NCI-H446 (cell line): ENCODE data around the gene ZFP82.

Experiments used
- DNase-seq, 2 experiments: peaks; one replicate each; lab custom pipeline; 2025; lab: John Stamatoyannopoulos, UW

ZFP82 gene

GRCh38 chr19:36418287-36419001 lies at the start of gene ZFP82:
ZFP82 (minus strand) TSS chr19:36418644; CDS start chr19:36409789, 8,855 bp downstream.
- DNase-seq: peak; percentile 55 to 87

GRCh38 chr19:36460046-36460445 lies 41.6 kb upstream of the ZFP82 start:
- no peak for DNase-seq

DNA sequence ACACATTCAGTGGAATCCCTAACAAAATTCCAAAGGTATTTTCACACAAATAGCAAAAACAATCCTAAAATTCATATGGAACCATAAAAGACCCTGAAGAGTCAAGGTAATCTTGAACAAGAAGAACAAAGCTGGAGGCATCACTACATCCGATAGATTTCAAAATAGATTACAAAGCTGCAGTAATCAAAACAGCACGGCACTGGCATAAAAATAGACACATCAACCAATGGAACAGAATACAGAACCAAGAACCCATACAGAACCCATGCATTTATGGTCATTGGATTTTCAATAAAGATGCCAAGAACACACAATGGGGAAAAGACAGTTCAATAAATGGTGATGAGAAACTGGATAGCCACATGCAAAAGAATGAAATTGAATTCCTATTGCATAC lies 38.4 kb upstream of the ZFP82 start:
- DNase-seq: no peak

- DNase-seq: no peak
Observed at GRCh38 chr19:36449059-36449670, 30.7 kb upstream of the ZFP82 start.

- no peak for DNase-seq
Observed at GRCh38 chr19:36441339-36441738, 22.9 kb upstream of the ZFP82 start.

DNA sequence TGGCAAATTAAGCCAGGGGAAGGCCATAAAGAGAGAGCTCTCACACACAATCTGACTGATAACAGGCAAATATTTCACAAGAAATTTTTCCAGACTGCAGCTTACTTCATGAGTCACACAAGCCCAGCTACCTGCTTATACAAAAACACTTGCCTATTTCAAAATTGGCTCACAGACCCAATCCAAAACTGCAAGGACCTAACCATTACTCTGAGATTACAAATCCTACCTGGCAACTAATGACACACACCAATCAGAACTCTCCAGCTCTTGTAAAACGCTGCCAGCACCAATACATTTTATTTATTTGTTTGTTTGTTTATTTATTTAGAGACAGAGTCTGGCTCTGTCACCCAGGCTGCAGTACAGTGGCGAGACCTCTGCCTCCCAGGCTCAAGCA lies 18.1 kb upstream of the ZFP82 start:
- no peak for DNase-seq

GRCh38 chr19:36423925-36424324 lies 5.5 kb upstream of the ZFP82 start:
- DNase-seq: no peak

DNA sequence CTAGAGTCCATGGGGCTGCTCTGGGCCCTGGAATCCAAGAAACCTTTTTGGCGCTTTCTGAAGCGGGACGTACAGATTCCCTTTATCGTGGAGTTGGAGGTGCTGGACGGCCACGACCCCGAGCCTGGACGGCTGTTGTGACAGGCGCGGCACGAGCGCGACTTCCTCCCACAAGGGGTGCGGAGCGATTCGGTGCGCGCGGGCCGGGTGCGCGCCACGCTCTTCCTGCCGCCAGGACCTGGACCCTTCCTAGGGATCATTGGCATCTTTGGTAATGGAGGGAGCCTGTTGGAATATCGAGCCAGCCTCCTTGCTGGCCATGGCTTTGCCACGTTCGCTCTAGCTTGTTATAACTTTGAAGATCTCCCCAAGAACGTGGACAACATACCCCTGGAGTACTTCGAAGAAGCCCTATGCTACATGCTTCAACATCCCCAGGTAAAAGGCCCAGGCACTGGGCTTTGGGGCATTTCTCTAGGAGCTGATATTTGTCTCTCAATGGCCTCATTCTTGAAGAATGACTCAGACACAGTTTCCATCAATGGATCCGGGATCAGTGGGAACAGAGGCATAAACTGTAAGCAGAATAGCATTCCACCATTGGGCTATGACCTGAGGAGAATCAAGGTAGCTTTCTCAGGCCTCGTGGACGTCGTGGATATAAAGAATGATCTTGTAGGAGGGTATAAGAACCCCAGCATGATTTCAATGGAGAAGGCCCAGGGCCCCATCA lies 3.5 kb upstream of the ZFP82 start:
- DNase-seq: no peak

GRCh38 chr19:36420961-36421748 lies 2.7 kb upstream of the ZFP82 start:
- DNase-seq: no peak

- DNase-seq: no peak
Observed at GRCh38 chr19:36417752-36418286, 625 bp downstream of the ZFP82 start.

DNA sequence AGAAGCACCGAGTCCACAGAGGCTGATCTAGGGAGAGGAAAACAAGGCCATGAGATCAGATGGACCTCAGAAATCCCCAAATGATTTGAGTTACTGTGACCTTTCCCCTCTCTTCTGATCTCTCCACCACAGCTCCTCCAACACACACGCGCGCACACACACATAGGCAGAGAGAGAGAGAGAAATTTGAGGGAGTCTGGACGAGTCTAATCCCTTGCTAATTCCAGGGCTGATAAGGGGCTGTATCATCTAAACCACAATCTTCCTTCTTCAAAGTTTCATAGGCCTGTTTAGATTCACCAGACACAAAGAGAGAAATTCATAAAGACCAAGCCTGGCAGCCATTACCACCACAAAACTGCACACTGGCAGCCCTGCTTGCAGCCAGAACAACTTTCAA lies 8.6 kb downstream of the ZFP82 start:
- DNase-seq: no peak

- DNase-seq: no peak
Observed at GRCh38 chr19:36408101-36408500, 10.3 kb downstream of the ZFP82 start.

DNA sequence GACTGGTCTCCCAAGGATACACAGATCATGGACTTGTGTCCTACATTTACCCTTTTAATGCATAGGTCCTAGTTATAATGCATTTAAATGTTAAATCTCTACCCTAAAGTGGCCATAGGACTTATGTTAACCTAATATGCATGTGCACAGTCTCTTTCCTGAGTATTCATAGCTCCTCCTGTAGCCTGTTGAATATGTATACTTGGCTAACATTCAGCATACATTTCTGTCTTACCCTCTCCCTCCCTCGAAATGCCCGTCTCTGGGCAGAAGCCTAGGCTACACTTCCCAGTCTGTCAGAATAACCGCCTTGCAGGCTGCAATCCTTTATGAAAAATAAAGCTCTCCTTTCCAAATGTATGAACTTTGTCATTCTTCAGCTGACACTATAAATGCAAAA lies 13.9 kb downstream of the ZFP82 start:
- DNase-seq: no peak

- DNase-seq: no peak
Observed at GRCh38 chr19:36401475-36401874, 17.0 kb downstream of the ZFP82 start.

DNA sequence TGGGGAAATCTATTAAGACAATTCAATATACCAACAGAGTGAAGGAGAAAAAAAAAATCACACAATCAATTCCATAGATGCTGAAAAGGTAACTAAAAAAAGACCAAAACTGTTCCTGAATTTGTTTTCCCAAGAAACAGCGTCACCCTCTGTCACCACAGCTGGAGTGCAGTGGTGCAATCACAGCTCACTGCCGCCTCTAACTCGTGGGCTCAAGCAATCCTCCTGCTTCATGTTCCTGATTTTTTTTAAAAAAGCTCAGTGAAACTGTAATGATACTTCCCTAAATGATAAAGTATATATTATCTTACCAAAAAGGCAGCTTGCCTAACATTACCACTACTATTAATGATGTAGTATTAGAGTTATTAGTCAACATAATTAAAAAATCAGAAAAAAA lies 19.9 kb downstream of the ZFP82 start:
- DNase-seq: no peak

- no peak for DNase-seq
Observed at GRCh38 chr19:36392916-36393673, 25.3 kb downstream of the ZFP82 start.

DNA sequence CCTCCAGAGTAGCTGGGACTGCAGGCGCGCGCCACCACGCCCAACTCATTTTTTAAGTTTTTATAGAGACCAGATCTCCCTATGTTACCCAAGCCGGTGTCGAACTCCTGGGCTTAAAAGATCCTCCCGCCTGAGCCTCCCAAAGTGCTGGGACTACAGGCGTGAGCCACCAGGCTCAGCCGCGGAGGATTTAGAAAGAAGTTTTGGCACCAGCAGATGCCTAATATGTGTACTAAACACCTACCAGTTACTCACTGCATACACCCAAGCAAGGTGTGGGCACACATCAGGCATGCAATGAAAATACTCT lies 39.0 kb downstream of the ZFP82 start:
- DNase-seq: no peak

GRCh38 chr19:36378625-36379509 lies 39.6 kb downstream of the ZFP82 start, which contains the start of gene ZFP14:
ZFP14 (minus strand) TSS chr19:36379201; CDS start chr19:36367892, 11,309 bp downstream.
- peak; percentile 77 to 95 for DNase-seq

DNA sequence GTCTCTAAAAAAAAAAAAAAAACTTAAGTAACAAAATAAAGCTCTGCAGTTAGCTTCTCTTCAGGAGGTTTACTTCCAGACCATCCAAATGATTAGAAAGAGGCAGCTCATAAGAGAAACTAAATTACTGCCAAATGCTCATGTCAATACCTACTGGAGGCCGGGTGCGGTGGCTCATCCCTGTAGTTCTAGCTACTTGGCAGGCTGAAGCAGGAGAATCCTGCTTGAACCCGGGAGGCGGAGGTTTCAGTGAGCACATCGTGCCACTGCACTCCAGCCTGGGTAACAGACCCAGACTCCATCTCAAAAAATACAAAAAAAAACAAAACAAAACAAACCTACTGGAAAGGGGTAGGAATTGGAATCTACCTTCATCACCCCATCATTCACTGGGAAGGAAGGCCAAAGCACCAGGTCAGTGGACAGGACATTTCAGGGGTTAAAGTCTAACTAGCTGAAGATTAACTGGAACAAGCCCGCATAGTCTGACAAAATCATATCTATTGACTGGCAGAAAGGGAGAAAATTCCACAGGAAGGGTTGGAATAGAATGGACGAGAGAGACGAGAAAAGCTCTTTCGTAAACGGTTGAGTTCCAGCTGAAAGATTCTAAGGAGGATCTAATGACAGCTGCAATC lies 40.8 kb downstream of the ZFP82 start:
- no peak for DNase-seq

DNA sequence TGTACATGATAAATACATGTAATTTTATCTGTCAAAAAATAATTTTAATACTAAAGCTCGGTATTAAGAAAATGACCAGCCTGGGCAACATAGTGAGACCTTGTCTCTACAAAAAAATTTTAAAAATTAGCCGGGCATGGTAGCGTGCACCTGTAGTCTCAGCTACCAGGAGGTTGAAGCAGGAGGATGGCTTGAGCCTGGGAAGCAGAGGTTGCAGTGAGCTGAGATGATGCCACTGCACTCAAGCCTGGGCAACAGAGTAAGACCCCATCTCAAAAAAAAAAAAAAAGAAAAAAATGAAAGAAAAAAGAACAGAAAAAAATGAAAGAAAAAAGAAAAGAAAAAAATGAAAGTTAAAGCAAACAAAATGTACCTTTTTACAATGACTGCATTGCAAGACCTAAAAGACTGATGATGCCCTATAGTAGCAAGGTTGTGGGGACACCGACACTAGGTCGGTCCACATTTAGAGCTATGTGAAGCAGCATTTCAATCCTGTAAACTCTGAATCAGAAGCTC lies 44.7 kb downstream of the ZFP82 start:
- DNase-seq: no peak
